Frontal cortex (tissue), 4 donors: ENCODE results near the gene PSMC6. TPM values are rescaled to one million over a fixed set of nuclear protein-coding genes. Genes with fewer than 3 reads are reported as not detected.

Experiments used
- DNase-seq, 2 donors: peaks; one replicate each; pipeline ENCODE4 v3.0.0; 2012; ENCODE audit warnings: low spot score in 2 of 2
- FAIRE-seq: peaks from 2 replicates; lab custom pipeline; 2012; peaks lifted over from hg19 to GRCh38; lab: Jason Lieb, UNC
- total RNA-seq: library from RNA; depleted of rRNA; stranded (reverse); fragments of >200 nt; gene quantifications from one replicate; pipeline ENCODE4 v1.2.3, GENCODE V29; 2014
- donor health status: control.
- donor health status: control.
- donor health status: control.

The PSMC6 gene
- total RNA-seq, 1 donor from 2014 or later = 106 TPM

- FAIRE-seq = no peak
These were observed 60.2 kb downstream of the PSMC6 start for GRCh38 chr14:52767058-52767833.

GRCh38 chr14:52769887-52770286 is 62.9 kb downstream of the PSMC6 start:
- FAIRE-seq (no peak), DNase-seq (no peak)

More at GRCh38 chr14:52767058-52767833, 60.2 kb downstream of the PSMC6 start:
- DNase-seq = no peak

GRCh38 chr14:52776816-52777215 is 69.8 kb downstream of the PSMC6 start:
- DNase-seq = no peak
- FAIRE-seq = no peak

Other genes starting within 250 kb of the PSMC6 start
- gene TXNDC16, start 154.7 kb upstream of the PSMC6 start, total RNA-seq = 77.9 TPM
- gene GPR137C, start 154.4 kb upstream of the PSMC6 start, total RNA-seq = 25.3 TPM
- gene ERO1A, start 11.6 kb upstream of the PSMC6 start, total RNA-seq = 25.7 TPM
- gene STYX, start 23.0 kb downstream of the PSMC6 start, total RNA-seq = 29.8 TPM
- gene GNPNAT1, start 84.4 kb downstream of the PSMC6 start, total RNA-seq = 30.6 TPM
- 75.8 TPM for gene FERMT2, start 243.8 kb downstream of the PSMC6 start, total RNA-seq